D721Med (cell line): Measurements from ENCODE around the gene EFNA5.

Experiments
- DNase-seq: peaks from one replicate; pipeline ENCODE4 v3.0.0; 2011; ENCODE audit warnings: low spot score; ENCODE audit not compliant: insufficient read length
- FAIRE-seq: peaks from 2 replicates; lab custom pipeline; 2011; peaks lifted over from hg19 to GRCh38; lab: Jason Lieb, UNC
- TF ChIP-seq, protein P1 (sequence below): IDR thresholded peaks from 2 replicates; pipeline ENCODE4 v1.5.1; 2012; ENCODE audit warnings: mild to moderate bottlenecking, control low read depth; ENCODE audit not compliant: insufficient read depth; ENCODE audit errors: missing control alignments

EFNA5 gene

DNA sequence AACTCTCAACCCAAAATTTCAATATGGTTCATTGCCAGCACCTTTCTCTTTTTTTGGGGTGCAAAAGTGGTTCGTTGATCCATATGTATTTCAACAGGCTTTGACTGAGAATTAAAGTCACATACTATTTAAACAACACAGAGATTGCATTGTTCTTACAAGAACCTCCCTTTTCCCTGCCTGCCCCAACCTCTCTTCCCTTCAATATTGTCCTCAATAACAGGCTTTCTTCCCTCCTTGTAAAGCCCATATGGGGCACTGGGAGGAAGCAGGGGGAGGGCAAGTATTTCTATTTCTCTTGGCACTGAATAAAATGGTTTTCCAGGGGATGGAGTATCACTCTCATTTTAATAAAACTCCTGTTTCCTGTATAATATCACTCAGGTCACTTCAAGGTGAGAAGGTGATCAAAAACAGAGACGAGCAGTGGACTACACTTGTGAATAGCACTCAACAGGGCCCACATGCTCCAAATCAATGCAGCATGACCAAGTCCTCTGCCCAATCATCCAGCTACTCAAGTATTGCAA, 65.1 kb downstream of the EFNA5 start:
- DNase-seq (no peak), FAIRE-seq (no peak)
- TF ChIP-seq, protein P1, sequence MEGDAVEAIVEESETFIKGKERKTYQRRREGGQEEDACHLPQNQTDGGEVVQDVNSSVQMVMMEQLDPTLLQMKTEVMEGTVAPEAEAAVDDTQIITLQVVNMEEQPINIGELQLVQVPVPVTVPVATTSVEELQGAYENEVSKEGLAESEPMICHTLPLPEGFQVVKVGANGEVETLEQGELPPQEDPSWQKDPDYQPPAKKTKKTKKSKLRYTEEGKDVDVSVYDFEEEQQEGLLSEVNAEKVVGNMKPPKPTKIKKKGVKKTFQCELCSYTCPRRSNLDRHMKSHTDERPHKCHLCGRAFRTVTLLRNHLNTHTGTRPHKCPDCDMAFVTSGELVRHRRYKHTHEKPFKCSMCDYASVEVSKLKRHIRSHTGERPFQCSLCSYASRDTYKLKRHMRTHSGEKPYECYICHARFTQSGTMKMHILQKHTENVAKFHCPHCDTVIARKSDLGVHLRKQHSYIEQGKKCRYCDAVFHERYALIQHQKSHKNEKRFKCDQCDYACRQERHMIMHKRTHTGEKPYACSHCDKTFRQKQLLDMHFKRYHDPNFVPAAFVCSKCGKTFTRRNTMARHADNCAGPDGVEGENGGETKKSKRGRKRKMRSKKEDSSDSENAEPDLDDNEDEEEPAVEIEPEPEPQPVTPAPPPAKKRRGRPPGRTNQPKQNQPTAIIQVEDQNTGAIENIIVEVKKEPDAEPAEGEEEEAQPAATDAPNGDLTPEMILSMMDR = no peak

DNA sequence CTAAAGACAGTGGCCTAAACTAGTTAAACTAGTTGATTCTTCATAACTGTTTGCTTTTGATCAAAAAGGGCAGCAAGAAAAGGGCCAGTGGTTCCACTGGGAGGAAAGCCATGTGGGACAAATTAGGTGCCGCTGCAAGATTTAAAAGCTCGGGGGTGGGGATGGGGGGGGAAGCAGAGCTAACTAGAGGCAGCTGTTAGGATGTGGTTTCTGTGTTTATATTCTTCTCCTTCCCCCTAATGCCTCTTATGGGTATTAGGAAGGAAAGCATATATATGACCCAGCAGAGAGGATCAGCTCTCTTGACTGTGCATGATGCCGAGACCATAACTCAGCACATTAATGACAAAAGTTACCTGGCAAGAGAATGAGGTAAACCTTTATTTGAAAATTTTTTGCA, 65.7 kb downstream of the EFNA5 start:
- DNase-seq (no peak), FAIRE-seq (peak; percentile 48)
- TF ChIP-seq, protein P1 = no peak

DNA sequence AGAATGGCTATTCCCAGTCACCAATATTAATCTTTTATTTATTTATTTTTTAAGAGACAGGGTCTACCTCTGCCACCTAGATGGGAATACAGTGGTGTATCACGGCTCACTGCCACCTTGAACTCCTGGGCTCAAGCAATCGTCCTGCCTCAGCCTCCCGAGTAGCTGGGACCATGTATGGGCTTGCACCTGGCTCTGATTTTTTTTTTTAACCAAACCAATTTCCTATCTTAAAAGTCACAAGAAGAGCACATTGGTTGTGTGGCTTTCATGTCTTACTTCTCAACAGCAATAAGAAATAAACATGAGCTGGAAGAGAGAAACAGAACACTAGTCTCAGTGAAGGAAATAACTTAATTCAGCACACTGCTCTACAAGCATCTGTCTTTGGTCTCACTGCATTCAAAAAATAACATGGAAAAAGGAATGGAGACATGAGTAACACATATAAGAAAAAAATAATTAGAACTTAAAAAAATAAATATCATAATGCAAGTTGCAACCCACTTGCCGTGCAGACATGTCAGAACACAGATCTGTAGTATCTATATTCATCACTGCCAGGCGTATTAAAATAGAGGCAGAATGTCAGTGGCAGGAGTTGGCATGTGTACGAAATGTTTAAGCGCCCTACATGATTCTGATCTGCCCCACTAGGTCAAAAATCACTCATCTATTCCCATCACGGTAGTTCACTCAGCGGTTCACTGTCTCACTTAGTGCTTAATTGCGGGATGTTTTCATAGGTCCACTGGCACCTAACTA, 66.4 kb downstream of the EFNA5 start:
- TF ChIP-seq, protein P1 = no peak
- DNase-seq (no peak), FAIRE-seq (no peak)

DNA sequence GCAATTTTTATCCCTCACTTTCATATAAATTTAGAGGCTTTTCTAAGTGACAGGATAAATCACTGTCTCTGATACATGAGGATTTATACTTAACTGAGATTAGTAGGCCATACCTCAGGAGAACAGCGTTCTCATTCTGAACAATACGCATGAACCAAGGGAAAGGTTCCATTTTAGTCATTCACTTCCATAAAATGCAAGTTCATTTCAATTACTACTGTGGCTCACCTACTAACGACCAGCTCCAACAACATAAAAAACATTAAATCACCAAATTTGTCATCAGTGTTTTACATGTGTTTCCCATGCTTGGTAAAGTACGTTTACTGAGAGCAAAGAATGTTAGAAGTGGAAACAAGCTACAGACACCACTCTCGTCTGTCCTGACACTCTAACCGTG, 67.4 kb downstream of the EFNA5 start:
- FAIRE-seq (peak; percentile 82), DNase-seq (no peak)
- TF ChIP-seq, protein P1 = no peak

DNA sequence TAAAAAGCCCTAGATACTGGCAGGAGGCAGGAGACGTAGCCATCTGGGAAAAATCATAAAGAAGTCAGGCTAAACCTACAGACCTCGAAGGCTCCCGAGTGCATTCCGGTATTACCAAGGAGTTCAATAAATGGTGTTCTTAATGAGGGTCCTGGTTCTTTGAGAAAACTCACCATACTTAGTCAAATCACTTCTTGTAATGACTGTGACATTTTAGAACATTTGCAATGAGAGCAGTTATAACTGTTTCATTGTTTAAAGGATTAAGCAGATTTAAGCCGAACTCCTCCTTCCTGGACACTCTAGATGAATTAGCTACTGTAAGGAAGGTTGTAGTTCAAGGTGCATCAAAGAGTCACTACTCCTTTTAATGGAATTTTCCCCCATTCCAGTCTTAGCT, 67.8 kb downstream of the EFNA5 start:
- FAIRE-seq = peak; percentile 90
- TF ChIP-seq, protein P1 = no peak
- DNase-seq = no peak

DNA sequence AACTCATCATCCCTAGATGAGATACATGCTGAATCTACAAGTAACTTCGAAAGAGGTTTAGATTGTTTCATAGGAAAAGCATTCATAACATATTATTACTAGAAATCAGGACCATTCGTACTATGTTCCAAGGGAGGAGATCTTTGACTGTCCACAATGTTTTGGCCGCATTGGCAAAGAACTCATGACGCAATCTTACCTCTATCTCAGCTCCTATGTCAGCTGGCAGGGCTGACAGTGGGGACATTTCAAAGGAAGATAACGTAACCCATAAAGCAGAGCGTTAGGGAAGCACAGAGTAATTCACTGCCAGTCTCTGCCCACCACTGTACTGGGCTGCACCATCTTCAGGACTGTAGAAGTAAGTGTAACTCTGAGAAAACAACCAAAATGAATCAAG, 69.7 kb downstream of the EFNA5 start:
- DNase-seq = no peak
- no peak for FAIRE-seq
- TF ChIP-seq, protein P1 = no peak

DNA sequence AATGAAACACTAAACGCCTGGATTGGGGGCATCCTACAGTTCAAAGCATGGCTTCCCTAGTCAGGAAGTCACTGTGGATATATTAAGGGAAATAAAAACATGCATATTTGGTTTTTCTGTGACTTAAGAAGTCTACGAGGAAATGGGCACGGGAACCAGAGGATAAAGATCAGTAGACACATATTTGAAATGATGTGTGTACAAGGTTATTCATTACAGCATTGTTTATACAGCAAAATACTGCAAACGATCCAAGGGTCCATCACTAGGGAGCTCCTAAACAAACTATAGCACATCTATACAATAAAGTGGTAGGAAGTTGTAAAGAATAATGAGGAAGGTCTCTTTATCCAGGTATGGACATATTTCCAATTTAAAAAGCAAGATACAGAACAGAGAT, 71.8 kb downstream of the EFNA5 start:
- FAIRE-seq (no peak), DNase-seq (no peak)
- TF ChIP-seq, protein P1 = no peak
